ENCODE measurements around the gene COL4A1.

Gene COL4A1

GRCh38 chr13:110227416-110227815, 79.5 kb downstream of the COL4A1 start:
- no peak overlapping the region for H3K4me3 ChIP-seq (replicated peaks in 1 of 2; ENCODE audit: low read depth in 2 of 2, low read length in 2 of 2)
- DNase-seq (ENCODE audit: low read depth in 2 of 2): no peak
- TF ChIP-seq CTCF (IDR thresholded peaks at IDR 0.05; ENCODE audit: low read depth, low read length): no peak

- no peak overlapping the region for H3K4me3 ChIP-seq (replicated peaks in 1 of 2; ENCODE audit: low read depth in 2 of 2, low read length in 2 of 2)
- TF ChIP-seq CTCF (IDR thresholded peaks at IDR 0.05; ENCODE audit: low read depth, low read length): no peak
- peak; percentile 58 to 73 for DNase-seq (ENCODE audit: low read depth in 2 of 2)
Observed at GRCh38 chr13:110225609-110226574, 81.1 kb downstream of the COL4A1 start.

GRCh38 chr13:110225003-110225402, 82.0 kb downstream of the COL4A1 start:
- H3K4me3 ChIP-seq (replicated peaks in 1 of 2; ENCODE audit: low read depth in 2 of 2, low read length in 2 of 2): no peak overlapping the region
- no peak for TF ChIP-seq CTCF (IDR thresholded peaks at IDR 0.05; ENCODE audit: low read depth, low read length)
- no peak for DNase-seq (ENCODE audit: low read depth in 2 of 2)

GRCh38 chr13:110224519-110224918, 82.4 kb downstream of the COL4A1 start:
- H3K4me3 ChIP-seq (replicated peaks in 1 of 2; ENCODE audit: low read depth in 2 of 2, low read length in 2 of 2): no peak overlapping the region
- no peak for TF ChIP-seq CTCF (IDR thresholded peaks at IDR 0.05; ENCODE audit: low read depth, low read length)
- no peak for DNase-seq (ENCODE audit: low read depth in 2 of 2)

- no peak for DNase-seq (ENCODE audit: low read depth in 2 of 2)
- no peak overlapping the region for H3K4me3 ChIP-seq (replicated peaks in 1 of 2; ENCODE audit: low read depth in 2 of 2, low read length in 2 of 2)
- no peak for TF ChIP-seq CTCF (IDR thresholded peaks at IDR 0.05; ENCODE audit: low read depth, low read length)
Observed at GRCh38 chr13:110221406-110222117, 85.4 kb downstream of the COL4A1 start.

- TF ChIP-seq CTCF (IDR thresholded peaks at IDR 0.05; ENCODE audit: low read depth, low read length): no peak
- no peak overlapping the region for H3K4me3 ChIP-seq (replicated peaks in 1 of 2; ENCODE audit: low read depth in 2 of 2, low read length in 2 of 2)
- DNase-seq (ENCODE audit: low read depth in 2 of 2): no peak
Observed at GRCh38 chr13:110220471-110220870, 86.5 kb downstream of the COL4A1 start.
